Measurements from ENCODE around the gene CORO2A.

DNA sequence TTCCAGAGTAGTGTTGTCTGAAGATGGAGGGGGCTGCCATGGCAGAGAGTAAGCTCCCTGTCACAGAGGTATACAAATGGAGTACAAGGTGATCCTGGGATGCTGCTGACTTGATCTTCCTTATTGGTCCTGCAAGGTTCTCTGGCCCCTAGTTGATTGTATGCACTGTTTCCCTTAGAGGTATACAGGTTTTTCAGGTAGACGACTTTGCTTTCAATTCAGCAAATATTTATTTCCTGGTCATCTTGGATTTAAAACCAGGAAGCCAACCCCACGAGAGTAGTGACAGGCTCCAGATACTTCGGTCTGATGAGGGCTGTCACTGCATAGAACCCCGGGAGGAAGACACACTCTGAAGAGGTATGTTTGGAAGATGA lies 56.9 kb downstream of the CORO2A start:
- no peak for TF ChIP-seq ZNF10 (tag by site-specific recombination; IDR thresholded peaks at IDR 0.05)
- TF ChIP-seq CTCF (tag by site-specific recombination; IDR thresholded peaks at IDR 0.05): no peak
- TF ChIP-seq ZNF248 (tag by site-specific recombination; IDR thresholded peaks at IDR 0.05): no peak
- TF ChIP-seq ZNF558 (tag by site-specific recombination; IDR thresholded peaks at IDR 0.05): no peak
- no peak for TF ChIP-seq ZFP3 (tag by site-specific recombination; IDR thresholded peaks at IDR 0.05; ENCODE audit: low read depth)
- TF ChIP-seq ZNF624 (tag by site-specific recombination; IDR thresholded peaks at IDR 0.05): no peak
- no peak for TF ChIP-seq ZNF830 (tag by site-specific recombination; IDR thresholded peaks at IDR 0.05; ENCODE audit: low read depth)
- TF ChIP-seq ZNF138 (tag by site-specific recombination; IDR thresholded peaks at IDR 0.05; ENCODE audit: borderline replicate concordance): no peak
